GM19239 (cell line): Measurements from ENCODE around the gene SIRT6.
"Not testable (repeated sequence)": the region's sequence is repeated elsewhere in the genome, so short reads cannot be mapped to it uniquely, and the experiment has no call there.

ENCODE experiments used
- DNase-seq: peaks from one replicate; pipeline ENCODE4 v3.0.0; 2011; ENCODE audit warnings: low spot score; ENCODE audit not compliant: insufficient read length
- FAIRE-seq: peaks from 2 replicates; lab custom pipeline; 2011; peaks lifted over from hg19 to GRCh38; lab: Jason Lieb, UNC

SIRT6 gene

DNA sequence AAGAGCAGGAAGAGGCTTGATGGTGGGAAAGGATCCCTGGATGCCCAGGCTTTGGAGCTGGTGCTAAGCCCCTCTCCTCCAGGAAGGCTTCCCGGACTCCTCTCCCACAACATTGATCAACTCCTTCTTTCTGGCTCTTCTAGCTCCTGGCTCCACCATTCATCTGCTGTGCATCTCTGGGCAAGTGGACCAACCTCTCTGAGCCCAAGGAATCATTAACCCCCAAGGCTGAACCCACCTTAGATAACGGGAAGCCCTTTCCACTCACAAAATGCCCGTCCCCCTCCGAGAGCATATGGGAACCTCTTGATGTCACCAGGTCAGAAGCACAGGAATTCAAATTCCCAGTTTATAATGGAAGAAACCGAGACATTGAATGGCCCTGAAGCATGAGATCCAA lies 5.2 kb downstream of the SIRT6 start:
- FAIRE-seq (no peak), DNase-seq (no peak)

- FAIRE-seq (no peak), DNase-seq (no peak)
Observed at GRCh38 chr19:4175669-4175931, 6.8 kb downstream of the SIRT6 start.

- no peak for FAIRE-seq
- DNase-seq = no peak
Observed at GRCh38 chr19:4174895-4175668, 7.3 kb downstream of the SIRT6 start.

GRCh38 chr19:4174213-4174894 lies 8.0 kb downstream of the SIRT6 start:
- FAIRE-seq = no peak
- no peak for DNase-seq

- no peak for FAIRE-seq
- DNase-seq = no peak
Observed at GRCh38 chr19:4173479-4174212, 8.7 kb downstream of the SIRT6 start.

GRCh38 chr19:4172861-4173473 lies 9.4 kb downstream of the SIRT6 start:
- DNase-seq (peak; percentile 48), FAIRE-seq (no peak)

- FAIRE-seq (no peak), DNase-seq (no peak)
Observed at GRCh38 chr19:4171676-4172075, 10.7 kb downstream of the SIRT6 start.

- no peak for DNase-seq
- no peak for FAIRE-seq
Observed at GRCh38 chr19:4164262-4164661, 18.1 kb downstream of the SIRT6 start.

- DNase-seq = no peak
- FAIRE-seq = no peak
Observed at GRCh38 chr19:4161415-4162077, 20.8 kb downstream of the SIRT6 start.

GRCh38 chr19:4157971-4158370 lies 24.4 kb downstream of the SIRT6 start:
- DNase-seq, FAIRE-seq: not testable (repeated sequence)

DNA sequence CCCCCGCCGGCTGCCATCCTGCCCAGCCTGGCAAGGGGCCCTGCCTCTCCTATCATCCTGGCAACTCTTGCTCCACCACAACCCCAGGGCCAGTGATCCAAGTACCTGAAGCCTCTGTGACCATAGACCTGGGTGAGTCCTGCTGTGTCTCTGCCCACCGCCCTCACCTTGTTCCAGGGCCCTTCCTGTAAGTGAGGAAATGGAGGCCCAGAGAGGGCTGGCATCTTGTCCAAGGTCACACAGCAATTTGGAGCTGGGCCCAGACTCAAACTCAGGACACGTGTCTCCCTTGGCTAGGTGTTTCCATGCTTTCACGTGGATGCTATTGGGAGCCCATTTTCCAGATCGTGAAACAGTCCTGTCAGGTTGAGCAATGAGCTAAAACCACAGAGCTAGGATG lies 25.2 kb downstream of the SIRT6 start:
- FAIRE-seq (no peak), DNase-seq (no peak)

DNA sequence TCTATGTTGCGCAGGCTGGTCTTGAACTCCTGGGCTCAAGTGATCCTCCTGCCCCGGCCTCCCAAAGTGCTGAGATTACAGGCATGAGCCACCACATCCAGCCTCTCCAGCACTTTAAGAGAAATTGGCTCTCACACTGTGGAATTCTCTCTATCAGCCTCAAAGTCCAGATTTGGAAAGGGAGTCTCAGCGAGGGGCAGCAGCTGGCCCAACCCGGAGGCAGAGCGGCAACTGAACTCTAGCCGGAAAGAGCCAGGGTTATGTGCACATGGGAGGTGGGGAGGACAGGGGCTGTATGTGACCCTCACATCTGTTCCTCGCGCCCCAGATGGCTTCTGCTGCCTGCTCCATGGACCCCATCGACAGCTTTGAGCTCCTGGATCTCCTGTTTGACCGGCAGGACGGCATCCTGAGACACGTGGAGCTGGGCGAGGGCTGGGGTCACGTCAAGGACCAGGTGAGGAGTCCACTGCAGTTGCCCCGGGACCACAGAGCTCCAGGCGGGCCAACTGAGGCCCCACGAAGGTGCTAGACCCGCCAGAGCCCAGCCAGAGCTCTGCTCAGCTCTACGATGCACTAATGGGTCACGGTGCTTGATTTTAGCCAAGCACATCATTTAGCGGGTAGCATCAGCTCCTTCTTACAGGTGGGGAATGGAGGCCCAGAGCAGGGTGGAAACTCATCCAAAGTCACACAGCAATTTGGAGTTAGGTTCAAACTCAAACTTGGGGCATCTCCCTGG lies 27.6 kb downstream of the SIRT6 start:
- DNase-seq (no peak), FAIRE-seq (no peak)

- DNase-seq (no peak), FAIRE-seq (no peak)
Observed at GRCh38 chr19:4152241-4152998, 29.9 kb downstream of the SIRT6 start.

- DNase-seq = no peak
- FAIRE-seq = no peak
Observed at GRCh38 chr19:4151623-4152022, 30.7 kb downstream of the SIRT6 start.

DNA sequence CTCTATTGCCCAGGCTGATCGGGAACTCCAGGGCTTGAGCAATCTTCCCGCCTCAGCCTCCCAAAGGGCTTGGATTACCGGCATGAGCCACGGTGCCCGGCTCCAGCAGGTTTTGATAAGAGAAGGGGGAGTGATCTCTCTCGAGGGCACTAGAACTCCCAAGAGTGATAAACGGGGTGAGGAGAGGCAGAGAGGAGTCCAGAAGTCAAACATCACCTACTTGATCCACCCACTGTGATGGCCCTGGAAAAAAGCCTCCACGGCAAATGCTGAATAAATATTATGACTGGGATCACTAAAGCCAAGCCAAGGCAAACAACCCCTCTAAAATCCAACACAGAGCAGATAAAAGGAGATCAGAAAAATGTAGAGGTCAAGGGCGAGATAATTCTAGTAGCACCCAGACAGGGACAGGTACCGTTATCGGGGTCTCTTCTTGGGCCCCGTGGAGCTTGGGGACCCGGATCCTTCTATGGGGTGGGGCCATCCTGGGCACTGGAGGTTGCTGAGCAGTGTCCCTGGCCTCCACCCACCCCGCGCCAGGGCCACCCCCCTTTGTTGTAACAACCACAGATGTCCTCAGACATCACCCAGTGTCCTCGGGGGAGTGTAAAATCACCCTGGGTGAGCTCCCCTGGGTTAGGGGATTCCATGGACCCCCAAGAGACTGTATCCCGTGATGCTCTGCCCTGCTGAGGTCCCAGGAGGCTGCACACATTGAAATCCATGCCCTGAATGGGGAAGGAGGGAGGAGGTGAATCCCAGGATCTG lies 32.7 kb downstream of the SIRT6 start:
- DNase-seq = no peak
- FAIRE-seq = no peak

- no peak for FAIRE-seq
- no peak for DNase-seq
Observed at GRCh38 chr19:4144666-4145249, 37.6 kb downstream of the SIRT6 start.

GRCh38 chr19:4142916-4143315 lies 39.4 kb downstream of the SIRT6 start:
- not testable (repeated sequence) for FAIRE-seq, DNase-seq

DNA sequence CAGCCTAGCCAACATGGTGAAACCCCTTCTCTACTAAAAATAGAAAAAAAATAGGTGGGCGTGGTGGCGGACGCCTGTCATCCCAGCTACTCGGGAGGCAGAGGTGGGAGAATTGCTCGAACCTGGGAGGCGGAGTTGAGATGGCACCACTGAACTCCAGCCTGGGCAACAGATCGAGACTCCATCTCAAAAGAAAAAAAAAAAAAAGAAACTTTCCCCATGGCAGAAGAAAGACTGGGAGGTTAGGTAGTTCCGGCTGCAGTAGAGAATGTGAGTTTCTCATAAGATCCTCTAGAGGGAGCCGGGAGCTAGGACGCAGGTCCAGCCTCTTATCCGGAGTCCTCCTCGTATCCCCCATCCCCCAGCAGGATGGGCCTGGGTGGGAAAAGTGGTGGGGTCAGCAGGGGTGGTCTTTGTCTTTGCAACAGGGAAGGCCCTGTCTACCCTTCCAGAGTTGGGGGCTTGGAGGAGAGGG lies 42.1 kb downstream of the SIRT6 start:
- DNase-seq = peak; percentile 75
- peak; percentile 71 for FAIRE-seq
